ENCODE measurements around the gene CYYR1. TPM values are rescaled to one million over a fixed set of nuclear protein-coding genes. Genes with fewer than 3 reads are reported as not detected.

The CYYR1 gene
- total RNA-seq, 1 experiment from 2014 or later: 0.12 TPM

GRCh38 chr21:26471099-26471471 lies 102.0 kb downstream of the CYYR1 start:
- no TSS peak for BruUV-seq (replicated peaks)
- intact Hi-C loops (cut with micrococcal nuclease): no loop called here
- Histone ChIP-seq H4K20me1 (ENCODE audit: insufficient read depth) (no peaks in the 10 kb centered on the region), H3K27me3 (ENCODE audit: insufficient read depth, low read length) (peaks cover 2% of the 10 kb centered on the region; the same call in 1 of the 2 replicates), H3K9ac (ENCODE audit: low read length) (no peak overlapping the region), H3K79me2 (ENCODE audit: insufficient read depth, low read length) (no peaks in the 10 kb centered on the region), H3K9me3 (ENCODE audit: control insufficient read depth in 1 of 2, insufficient read depth in 1 of 2, low read depth in 1 of 2, low read length in 2 of 2) (0 out of 4 replicates have a peak, but pooled peaks cover 0 to 3% of the 10 kb centered on the region in 2 experiments), H3K9me2 (ENCODE audit: insufficient read depth) (no peaks in the 10 kb centered on the region), H3K4me3 (replicated peaks in 1 of 2; ENCODE audit: low read depth in 1 of 2, low read length in 2 of 2) (no peak overlapping the region), H3K4me2 (ENCODE audit: low read length) (no peak overlapping the region), H3K4me1 (ENCODE audit: control insufficient read depth in 1 of 2, insufficient read depth in 2 of 2, low read length in 2 of 2) (no peaks in the 10 kb centered on the region), H3K27ac (ENCODE audit: low read depth, low read length) (no peak overlapping the region), H2AFZ (ENCODE audit: low read depth, low read length, poor library complexity, severe bottlenecking) (no peak overlapping the region), H3K36me3 (ENCODE audit: control insufficient read depth in 1 of 2, insufficient read depth in 2 of 2, low read length in 2 of 2) (no peaks in the 10 kb centered on the region)
- ATAC-seq (no peak), DNase-seq (ENCODE audit: low read depth, low spot score) (no peak)
- RAD21 ChIA-PET (ENCODE audit: low non-redundant PET in 1 of 2, low total read pairs in 2 of 2, uncharacterized antibody in 2 of 2, unreplicated experiment in 2 of 2): no interaction called here
- POLR2A ChIA-PET: no interaction called here
- TF ChIP-seq SIN3A (IDR thresholded peaks at IDR 0.05; ENCODE audit: low read depth) (no peak), RAD21 (IDR thresholded peaks at IDR 0.05; ENCODE audit: low read depth) (no peak), POLR2AphosphoS5 (IDR thresholded peaks at IDR 0.05; ENCODE audit: low read depth, low read length) (no peak), ZBTB33 (IDR thresholded peaks at IDR 0.05; ENCODE audit: extremely low read depth, insufficient replicate concordance, low read length) (no peak), SRF (IDR thresholded peaks at IDR 0.05; ENCODE audit: low read depth) (no peak), EZH2phosphoT487 (IDR thresholded peaks at IDR 0.05; ENCODE audit: borderline replicate concordance) (no peak), YY1 (IDR thresholded peaks at IDR 0.05; ENCODE audit: extremely low read depth, insufficient replicate concordance, low read depth, low read length) (no peak), EGR1 (IDR thresholded peaks at IDR 0.05; ENCODE audit: low read depth) (no peak), CTCF (IDR thresholded peaks at IDR 0.05 in 2 of 3, conservative IDR thresholded peaks at IDR 0.05 in 1 of 3; ENCODE audit: borderline replicate concordance in 1 of 3, insufficient read depth in 1 of 3, low read depth in 2 of 3, low read length in 2 of 3) (no peak), ELF1 (IDR thresholded peaks at IDR 0.05; ENCODE audit: borderline replicate concordance, low read depth) (no peak), CBX3 (IDR thresholded peaks at IDR 0.05; ENCODE audit: low read depth) (no peak), EZH2 (IDR thresholded peaks at IDR 0.05) (no peak), ATF3 (IDR thresholded peaks at IDR 0.05) (no peak), JUND (IDR thresholded peaks at IDR 0.05) (no peak)
- CTCF ChIA-PET: no interaction called here
